Activated T-helper 1 cell treated with anti-CD3 and anti-CD28 coated beads, Interleukin-2, amount 50 U/mL, for 16 hours (primary cell): ENCODE measurements around the gene WNT9A.
"Not testable (repeated sequence)": the region's sequence is repeated elsewhere in the genome, so short reads cannot be mapped to it uniquely, and the experiment has no call there.

Source experiments
- DNase-seq, 2 donors: peaks; one replicate each; pipeline ENCODE4 v3.0.0-alpha.2; 2020; ENCODE audit warnings: low read depth in 1 of 2, low spot score in 1 of 2

The WNT9A gene

GRCh38 chr1:227912866-227913265 lies 34.9 kb downstream of the WNT9A start:
- no peak for DNase-seq

- no peak for DNase-seq
Measured at GRCh38 chr1:227911376-227911775, 36.4 kb downstream of the WNT9A start.

- no peak for DNase-seq
Measured at GRCh38 chr1:227910511-227911153, 37.1 kb downstream of the WNT9A start.

- DNase-seq: not testable (repeated sequence)
Measured at GRCh38 chr1:227909923-227910328, 37.8 kb downstream of the WNT9A start.

GRCh38 chr1:227909188-227909587 lies 38.5 kb downstream of the WNT9A start:
- DNase-seq: no peak

GRCh38 chr1:227908359-227908758 lies 39.4 kb downstream of the WNT9A start:
- DNase-seq: no peak

GRCh38 chr1:227907439-227908015 lies 40.2 kb downstream of the WNT9A start:
- no peak for DNase-seq

GRCh38 chr1:227906550-227907071 lies 41.1 kb downstream of the WNT9A start:
- DNase-seq: no peak

- DNase-seq: no peak
Measured at GRCh38 chr1:227905573-227906487, 41.9 kb downstream of the WNT9A start.

- no peak for DNase-seq
Measured at GRCh38 chr1:227904541-227905335, 43.0 kb downstream of the WNT9A start.

- DNase-seq: no peak
Measured at GRCh38 chr1:227903614-227904501, 43.9 kb downstream of the WNT9A start.

GRCh38 chr1:227903061-227903521 lies 44.6 kb downstream of the WNT9A start:
- DNase-seq: no peak

- DNase-seq: no peak
Measured at GRCh38 chr1:227902641-227902990, 45.1 kb downstream of the WNT9A start.

- no peak for DNase-seq
Measured at GRCh38 chr1:227901906-227902640, 45.7 kb downstream of the WNT9A start.

- DNase-seq: no peak
Measured at GRCh38 chr1:227901239-227901905, 46.4 kb downstream of the WNT9A start.

- no peak for DNase-seq
Measured at GRCh38 chr1:227900571-227901051, 47.1 kb downstream of the WNT9A start.

GRCh38 chr1:227899820-227900449 lies 47.8 kb downstream of the WNT9A start:
- DNase-seq: no peak
